ENCODE measurements around the gene BDH1.

The BDH1 gene

GRCh38 chr3:197547306-197548011 lies 8.3 kb downstream of the BDH1 start:
- DNase-seq: no peak

- DNase-seq: no peak
Measured at GRCh38 chr3:197546307-197547085, 9.3 kb downstream of the BDH1 start.

- no peak for DNase-seq
Measured at GRCh38 chr3:197545571-197545970, 10.2 kb downstream of the BDH1 start.

GRCh38 chr3:197545101-197545500 lies 10.7 kb downstream of the BDH1 start:
- no peak for DNase-seq

GRCh38 chr3:197542741-197543454 lies 12.9 kb downstream of the BDH1 start:
- no peak for DNase-seq

- DNase-seq: no peak
Measured at GRCh38 chr3:197541756-197542539, 13.8 kb downstream of the BDH1 start.

GRCh38 chr3:197540961-197541377 lies 14.8 kb downstream of the BDH1 start:
- DNase-seq: no peak

GRCh38 chr3:197539651-197540051 lies 16.1 kb downstream of the BDH1 start:
- no peak for DNase-seq

GRCh38 chr3:197533927-197534725 lies 21.6 kb downstream of the BDH1 start:
- DNase-seq: no peak

GRCh38 chr3:197533396-197533795 lies 22.4 kb downstream of the BDH1 start:
- no peak for DNase-seq

GRCh38 chr3:197532388-197532787 lies 23.4 kb downstream of the BDH1 start:
- no peak for DNase-seq

GRCh38 chr3:197528190-197528589 lies 27.6 kb downstream of the BDH1 start:
- no peak for DNase-seq

- DNase-seq: no peak
Measured at GRCh38 chr3:197527569-197527968, 28.2 kb downstream of the BDH1 start.

- no peak for DNase-seq
Measured at GRCh38 chr3:197525706-197526105, 30.1 kb downstream of the BDH1 start.

GRCh38 chr3:197524128-197524527 lies 31.6 kb downstream of the BDH1 start:
- no peak for DNase-seq

- DNase-seq: no peak
Measured at GRCh38 chr3:197523526-197523925, 32.2 kb downstream of the BDH1 start.

- DNase-seq: no peak
Measured at GRCh38 chr3:197522881-197523441, 32.8 kb downstream of the BDH1 start.

- DNase-seq: no peak
Measured at GRCh38 chr3:197522183-197522715, 33.5 kb downstream of the BDH1 start.

- DNase-seq: no peak
Measured at GRCh38 chr3:197521277-197522182, 34.2 kb downstream of the BDH1 start.

Data from NCI-H2081 treated with DMSO at 0.1 percent for 48 hours (cell line).